ENCODE measurements around the gene PLCG2. TPM values are rescaled to one million over a fixed set of nuclear protein-coding genes. Genes with fewer than 3 reads are reported as not detected.
"Not testable (repeated sequence)": the region's sequence is repeated elsewhere in the genome, so short reads cannot be mapped to it uniquely, and the experiment has no call there.

PLCG2 gene
- total RNA-seq, 2 experiments from 2014 or later = 8.3 to 10.6 TPM

DNA sequence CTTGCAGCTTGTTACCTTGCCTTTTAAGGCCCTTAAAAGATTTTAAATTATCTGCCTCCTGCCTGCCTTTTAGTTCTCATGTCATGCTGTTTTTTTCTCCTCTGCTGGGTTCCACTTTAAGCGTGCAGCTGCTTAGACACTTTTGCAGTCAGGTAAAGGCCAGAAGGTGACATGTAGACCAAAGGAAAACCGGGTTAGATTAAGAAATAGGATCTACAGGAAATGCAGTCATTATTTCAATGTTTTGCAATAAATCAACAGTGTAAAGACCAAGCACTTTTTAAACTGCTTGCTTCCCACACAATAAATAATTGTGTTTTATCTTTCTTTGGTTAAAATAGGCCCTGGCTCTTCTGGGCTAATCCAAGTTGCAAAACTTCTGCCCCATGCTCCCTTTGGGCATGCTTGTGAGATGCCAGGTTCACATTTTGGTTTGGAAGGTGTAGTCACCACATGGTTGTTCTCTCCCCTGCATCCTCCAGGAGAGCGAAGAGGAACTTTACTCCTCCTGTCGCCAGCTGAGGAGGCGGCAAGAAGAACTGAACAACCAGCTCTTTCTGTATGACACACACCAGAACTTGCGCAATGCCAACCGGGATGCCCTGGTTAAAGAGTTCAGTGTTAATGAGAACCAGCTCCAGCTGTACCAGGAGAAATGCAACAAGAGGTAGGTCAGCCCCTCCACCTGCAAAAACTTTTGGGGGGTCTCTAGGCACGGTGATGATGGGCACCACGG lies 177.3 kb downstream of the PLCG2 start:
- H3K4me1 Mint-ChIP-seq (ENCODE audit: low read depth) = no peaks in the 10 kb centered on the region
- POLR2A ChIA-PET = no interaction called here
- intact Hi-C loops (cut with micrococcal nuclease) = no loop called here
- peaks cover 2% of the 10 kb centered on the region for H3K36me3 Mint-ChIP-seq
- no peak overlapping the region for H3K4me3 Mint-ChIP-seq
- H3K27ac Mint-ChIP-seq = no peak overlapping the region
- H3K9me3 Mint-ChIP-seq = peaks cover 4% of the 10 kb centered on the region
- CTCF ChIA-PET = interaction anchor here (0.6 kb wide), 1 partner anchor 83 kb away, joined by 3 read pairs; no protein-coding TSS in a partner anchor
- H3K27me3 Mint-ChIP-seq = no peaks in the 10 kb centered on the region
- no peak for DNase-seq

DNA sequence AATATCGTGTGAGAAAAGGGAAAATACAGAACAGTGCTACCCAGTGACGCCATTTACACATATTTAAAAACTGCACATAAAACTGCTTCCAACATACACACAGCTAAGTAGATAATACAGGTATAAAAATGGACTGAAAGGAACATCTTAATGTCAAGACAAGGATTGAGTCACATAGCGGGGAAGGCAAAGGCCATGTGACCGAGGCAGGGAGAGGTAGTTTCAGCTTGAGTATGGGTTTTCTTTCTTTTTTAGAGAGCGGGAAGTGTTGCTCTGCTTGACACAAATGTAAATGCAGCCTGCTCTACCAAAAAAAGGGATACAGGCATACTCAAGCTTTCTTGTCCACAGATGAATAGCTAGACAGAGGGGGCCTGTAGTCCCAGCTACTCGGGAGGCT lies 185.7 kb downstream of the PLCG2 start:
- H3K4me3 Mint-ChIP-seq = no peak overlapping the region
- H3K27ac Mint-ChIP-seq = no peak overlapping the region
- no peak for DNase-seq
- H3K9me3 Mint-ChIP-seq = no peaks in the 10 kb centered on the region
- POLR2A ChIA-PET = no interaction called here
- peaks cover 2% of the 10 kb centered on the region for H3K27me3 Mint-ChIP-seq
- CTCF ChIA-PET = no interaction called here
- intact Hi-C loops (cut with micrococcal nuclease) = no loop called here
- no peaks in the 10 kb centered on the region for H3K4me1 Mint-ChIP-seq (ENCODE audit: low read depth)
- H3K36me3 Mint-ChIP-seq = no peaks in the 10 kb centered on the region

DNA sequence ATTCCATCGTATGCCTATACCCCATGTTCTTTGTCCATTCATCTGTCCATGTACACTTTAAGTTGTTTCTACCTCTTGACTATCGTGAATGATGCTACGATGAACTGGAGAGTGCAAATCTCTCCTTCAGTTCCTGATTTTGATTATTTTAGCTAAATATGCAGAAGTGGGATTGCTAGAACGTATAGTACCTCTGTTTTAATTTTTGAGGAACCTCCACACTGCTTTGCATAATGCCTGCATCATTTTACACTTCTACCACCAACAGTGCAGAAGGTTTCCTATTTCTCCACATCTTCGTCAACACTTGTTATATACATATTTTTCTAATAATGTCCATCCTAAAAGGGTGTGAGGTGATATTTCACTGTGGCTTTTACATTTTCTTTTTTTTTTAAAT lies 188.3 kb downstream of the PLCG2 start:
- Mint-ChIP-seq H3K9me3 (peaks cover 14% of the 10 kb centered on the region), H3K36me3 (peaks cover 1% of the 10 kb centered on the region), H3K4me3 (no peak overlapping the region), H3K27me3 (peaks cover 2% of the 10 kb centered on the region), H3K27ac (no peak overlapping the region), H3K4me1 (ENCODE audit: low read depth) (no peaks in the 10 kb centered on the region)
- no peak for DNase-seq
- ChIA-PET CTCF (no interaction called here), POLR2A (no interaction called here)
- intact Hi-C loops (cut with micrococcal nuclease) = no loop called here

DNA sequence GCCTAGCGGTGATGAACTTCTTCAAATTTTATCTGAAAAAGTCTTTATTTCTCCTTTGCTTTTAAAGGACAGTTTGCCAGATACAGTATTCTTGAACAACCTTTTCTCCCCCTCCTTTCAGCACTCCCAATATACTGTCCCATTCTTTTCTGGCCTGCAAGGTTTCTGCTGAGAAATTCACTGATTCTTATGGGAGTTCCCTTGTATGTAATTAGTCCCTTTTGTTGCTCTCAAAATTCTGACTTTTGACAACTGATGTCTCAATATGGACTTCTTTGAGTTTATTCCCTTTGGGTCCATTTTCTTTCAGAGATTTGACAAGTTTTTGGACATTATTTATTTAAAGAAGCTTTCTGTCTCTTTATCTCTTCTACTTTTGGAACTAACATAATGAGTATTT lies 192.8 kb downstream of the PLCG2 start:
- Mint-ChIP-seq H3K27ac (no peak overlapping the region), H3K36me3 (peaks cover 7% of the 10 kb centered on the region)

DNA sequence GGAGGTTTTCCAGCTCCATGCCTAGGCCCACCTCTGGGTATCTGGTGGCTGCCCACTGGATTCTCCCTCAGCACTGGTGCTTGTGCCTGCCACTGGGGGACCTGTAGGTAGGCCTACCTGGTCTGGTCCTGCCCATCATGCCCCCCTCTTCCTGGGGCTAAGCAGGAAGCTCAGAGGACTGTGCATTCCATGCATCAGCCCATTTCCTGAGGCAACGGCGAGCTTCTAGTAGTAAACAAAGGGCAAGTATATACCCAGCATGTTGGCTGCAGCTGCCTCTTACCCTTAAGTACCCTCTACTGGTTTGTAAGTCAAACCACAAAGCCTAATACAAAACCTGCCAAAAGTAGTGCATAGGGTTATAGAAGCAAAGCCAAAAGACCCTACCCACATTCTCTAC lies 194.6 kb downstream of the PLCG2 start:
- no peak overlapping the region for H3K4me3 Mint-ChIP-seq
- H3K27ac Mint-ChIP-seq = no peak overlapping the region
- H3K4me1 Mint-ChIP-seq (ENCODE audit: low read depth) = no peaks in the 10 kb centered on the region
- ChIA-PET CTCF (interaction anchor here (0.8 kb wide), 1 partner anchor 256 kb away, joined by 3 read pairs; no protein-coding TSS in a partner anchor), POLR2A (no interaction called here)
- peaks cover 7% of the 10 kb centered on the region for H3K36me3 Mint-ChIP-seq
- intact Hi-C loops (cut with micrococcal nuclease) = no loop called here
- peaks cover 30% of the 10 kb centered on the region for H3K9me3 Mint-ChIP-seq
- DNase-seq = no peak
- H3K27me3 Mint-ChIP-seq = peaks cover 3% of the 10 kb centered on the region

More for the DNA sequence above, 192.8 kb downstream of the PLCG2 start:
- Mint-ChIP-seq H3K4me3 (no peak overlapping the region), H3K27me3 (peaks cover 3% of the 10 kb centered on the region), H3K9me3 (peaks cover 26% of the 10 kb centered on the region), H3K4me1 (ENCODE audit: low read depth) (no peaks in the 10 kb centered on the region)
- POLR2A ChIA-PET = no interaction called here
- CTCF ChIA-PET = interaction anchor here (0.9 kb wide), 1 partner anchor 9 kb away, joined by 4 read pairs; no protein-coding TSS in a partner anchor
- intact Hi-C loops (cut with micrococcal nuclease) = no loop called here
- no peak for DNase-seq

DNA sequence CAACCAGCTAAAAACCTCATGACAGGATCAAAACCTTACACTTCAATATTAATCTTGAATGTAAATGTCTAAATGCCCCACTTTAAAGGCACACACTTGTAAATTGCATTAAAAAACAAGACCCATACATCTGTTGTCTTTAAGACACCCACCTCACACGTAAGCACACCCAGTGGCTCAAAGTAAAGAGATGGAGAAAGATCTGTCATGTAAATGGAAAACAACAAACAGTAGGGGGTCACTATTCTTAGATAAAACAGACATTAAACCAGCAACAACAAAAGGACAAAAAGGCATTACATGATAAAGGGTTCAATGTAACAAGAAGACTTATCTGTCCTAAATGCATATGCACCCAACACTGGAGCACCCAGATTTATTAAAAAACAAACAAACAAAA lies 196.5 kb downstream of the PLCG2 start:
- H3K27me3 Mint-ChIP-seq = peaks cover 3% of the 10 kb centered on the region
- no peaks in the 10 kb centered on the region for H3K4me1 Mint-ChIP-seq (ENCODE audit: low read depth)
- H3K27ac Mint-ChIP-seq = no peak overlapping the region
- H3K9me3 Mint-ChIP-seq = peaks cover 30% of the 10 kb centered on the region
- H3K36me3 Mint-ChIP-seq = peaks cover 7% of the 10 kb centered on the region
- ChIA-PET POLR2A (no interaction called here), CTCF (no interaction called here)
- intact Hi-C loops (cut with micrococcal nuclease) = no loop called here
- H3K4me3 Mint-ChIP-seq = no peak overlapping the region
- DNase-seq = no peak

DNA sequence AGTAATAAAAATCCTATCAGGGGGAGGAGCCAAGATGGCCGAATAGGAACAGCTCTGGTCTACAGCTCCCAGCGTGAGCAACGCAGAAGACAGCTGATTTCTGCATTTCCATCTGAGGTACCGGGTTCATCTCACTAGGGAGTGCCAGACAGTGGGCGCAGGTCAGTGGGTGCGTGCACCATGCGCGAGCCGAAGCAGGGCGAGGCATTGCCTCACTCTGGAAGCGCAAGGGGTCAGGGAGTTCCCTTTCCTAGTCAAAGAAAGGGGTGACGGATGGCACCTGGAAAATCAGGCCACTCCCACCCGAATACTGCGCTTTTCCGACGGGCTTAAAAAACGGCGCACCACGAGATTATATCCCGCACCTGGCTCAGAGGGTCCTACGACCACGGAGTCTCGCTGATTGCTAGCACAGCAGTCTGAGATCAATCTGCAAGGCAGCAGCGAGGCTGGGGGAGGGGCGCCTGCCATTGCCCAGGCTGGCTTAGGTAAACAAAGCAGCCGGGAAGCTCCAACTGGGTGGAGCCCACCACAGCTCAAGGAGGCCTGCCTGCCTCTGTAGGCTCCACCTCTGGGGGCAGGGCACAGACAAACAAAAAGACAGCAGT lies 198.3 kb downstream of the PLCG2 start:
- not testable (repeated sequence) for H3K4me3 Mint-ChIP-seq

DNA sequence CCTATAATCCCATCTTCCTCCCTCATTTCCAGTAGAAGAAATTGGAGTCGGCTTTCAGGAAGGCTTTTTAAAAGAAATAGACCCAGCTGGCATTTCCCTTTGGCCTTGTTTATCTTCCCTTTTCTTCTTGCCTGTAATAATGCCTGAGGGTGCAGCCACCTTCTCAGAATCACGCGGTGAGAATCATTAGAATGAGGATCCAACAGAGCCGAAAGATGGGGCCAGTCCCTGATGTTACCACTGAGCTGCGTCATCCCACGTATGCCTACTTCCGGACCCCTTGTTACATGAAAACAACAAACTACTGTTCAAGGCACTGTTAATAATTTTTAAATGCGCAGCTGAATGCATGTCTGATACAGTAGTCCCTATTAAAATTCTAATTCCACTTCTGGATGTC lies 208.0 kb downstream of the PLCG2 start:
- CTCF ChIA-PET = interaction anchor here (1.2 kb wide), 1 partner anchor 11 kb away, joined by 3 read pairs; no protein-coding TSS in a partner anchor
- no peak for DNase-seq
- Mint-ChIP-seq H3K4me1 (ENCODE audit: low read depth) (no peaks in the 10 kb centered on the region), H3K36me3 (no peaks in the 10 kb centered on the region), H3K4me3 (no peak overlapping the region), H3K27me3 (peaks cover 6% of the 10 kb centered on the region), H3K9me3 (no peaks in the 10 kb centered on the region), H3K27ac (no peak overlapping the region)
- POLR2A ChIA-PET = no interaction called here
- intact Hi-C loops (cut with micrococcal nuclease) = no loop called here

More for the DNA sequence above, 198.3 kb downstream of the PLCG2 start:
- intact Hi-C loops (cut with micrococcal nuclease); H3K27me3 Mint-ChIP-seq; POLR2A ChIA-PET; CTCF ChIA-PET; H3K27ac Mint-ChIP-seq; H3K36me3 Mint-ChIP-seq; DNase-seq; H3K4me1 Mint-ChIP-seq (ENCODE audit: low read depth): not testable (repeated sequence)
- H3K9me3 Mint-ChIP-seq = peaks cover 15% of the 10 kb centered on the region

DNA sequence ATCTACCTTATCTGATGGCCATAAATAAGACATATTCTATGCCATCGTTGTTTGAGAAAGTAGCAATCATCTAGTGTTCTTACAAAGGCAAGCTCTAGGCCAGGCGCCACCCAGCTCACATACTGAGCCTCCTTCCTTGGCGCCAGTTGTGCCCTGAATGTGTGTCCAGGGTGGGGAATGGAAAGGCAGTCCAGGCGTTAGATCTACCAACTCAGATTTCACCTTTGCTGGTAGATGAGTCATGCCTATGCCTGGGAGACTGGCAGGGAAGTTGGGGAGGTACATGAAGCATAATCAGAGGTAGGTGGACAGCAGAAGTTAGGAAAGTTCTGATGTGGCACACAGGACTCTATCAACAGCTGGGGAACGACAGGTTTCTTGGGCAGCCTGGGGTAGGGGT lies 208.6 kb downstream of the PLCG2 start:
- Mint-ChIP-seq H3K4me1 (ENCODE audit: low read depth) (no peaks in the 10 kb centered on the region), H3K4me3 (no peak overlapping the region), H3K36me3 (no peaks in the 10 kb centered on the region), H3K9me3 (no peaks in the 10 kb centered on the region), H3K27me3 (peaks cover 5% of the 10 kb centered on the region), H3K27ac (no peak overlapping the region)
- intact Hi-C loops (cut with micrococcal nuclease) = no loop called here
- DNase-seq = no peak
- POLR2A ChIA-PET = no interaction called here
- CTCF ChIA-PET = interaction anchor here (1.2 kb wide), 1 partner anchor 10 kb away, joined by 3 read pairs; no protein-coding TSS in a partner anchor

DNA sequence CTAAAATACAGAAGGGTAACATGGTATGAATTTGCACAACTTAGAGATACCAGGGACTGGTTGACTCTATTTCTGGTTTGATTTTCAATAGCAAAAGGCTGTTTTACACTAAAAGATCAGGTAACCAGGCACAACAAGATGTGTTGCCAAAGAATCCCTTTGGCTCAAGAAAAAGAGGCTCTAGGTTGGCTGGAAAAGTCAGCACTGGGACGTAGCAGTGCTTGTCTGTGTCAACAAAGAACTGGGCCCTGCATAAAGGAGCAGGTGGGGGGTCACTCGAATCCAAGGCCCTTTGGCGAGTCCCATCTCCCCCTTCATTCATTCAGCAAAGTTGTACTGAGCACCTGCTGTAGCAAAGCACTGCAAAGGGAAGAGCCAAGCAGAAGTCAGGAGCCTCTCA lies 213.8 kb downstream of the PLCG2 start:
- H3K4me1 Mint-ChIP-seq (ENCODE audit: low read depth) = no peaks in the 10 kb centered on the region
- H3K4me3 Mint-ChIP-seq = no peak overlapping the region
- POLR2A ChIA-PET = no interaction called here
- no peaks in the 10 kb centered on the region for H3K9me3 Mint-ChIP-seq
- no peak overlapping the region for H3K27ac Mint-ChIP-seq
- CTCF ChIA-PET = interaction anchor here (1.0 kb wide), 1 partner anchor 33 kb away, joined by 3 read pairs; no protein-coding TSS in a partner anchor
- no peak for DNase-seq
- peaks cover 2% of the 10 kb centered on the region for H3K36me3 Mint-ChIP-seq
- intact Hi-C loops (cut with micrococcal nuclease) = no loop called here
- H3K27me3 Mint-ChIP-seq = no peaks in the 10 kb centered on the region

DNA sequence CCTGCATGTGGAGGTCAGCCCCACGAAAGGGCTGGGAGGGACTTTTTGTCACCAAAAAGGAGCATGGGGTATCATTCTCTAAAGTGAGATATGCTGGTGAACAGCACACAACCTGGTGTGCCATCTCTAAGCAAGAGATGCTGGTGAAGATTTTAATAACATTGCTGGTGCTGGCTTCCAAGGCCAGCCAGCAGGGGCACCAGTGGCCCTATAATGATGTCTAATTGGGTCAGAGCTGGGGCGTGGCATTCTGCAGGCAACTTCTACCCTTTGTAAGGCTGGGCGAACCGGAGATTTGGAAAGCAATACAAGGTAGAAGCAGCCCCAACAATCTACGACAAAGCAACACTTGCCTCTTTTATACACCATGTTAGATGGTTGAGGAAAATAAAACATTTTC lies 215.4 kb downstream of the PLCG2 start:
- CTCF ChIA-PET = no interaction called here
- intact Hi-C loops (cut with micrococcal nuclease) = no loop called here
- POLR2A ChIA-PET = no interaction called here
- no peaks in the 10 kb centered on the region for H3K27me3 Mint-ChIP-seq
- no peak for DNase-seq
- no peak overlapping the region for H3K4me3 Mint-ChIP-seq
- H3K27ac Mint-ChIP-seq = no peak overlapping the region
- no peaks in the 10 kb centered on the region for H3K4me1 Mint-ChIP-seq (ENCODE audit: low read depth)
- H3K9me3 Mint-ChIP-seq = no peaks in the 10 kb centered on the region
- H3K36me3 Mint-ChIP-seq = peaks cover 8% of the 10 kb centered on the region

DNA sequence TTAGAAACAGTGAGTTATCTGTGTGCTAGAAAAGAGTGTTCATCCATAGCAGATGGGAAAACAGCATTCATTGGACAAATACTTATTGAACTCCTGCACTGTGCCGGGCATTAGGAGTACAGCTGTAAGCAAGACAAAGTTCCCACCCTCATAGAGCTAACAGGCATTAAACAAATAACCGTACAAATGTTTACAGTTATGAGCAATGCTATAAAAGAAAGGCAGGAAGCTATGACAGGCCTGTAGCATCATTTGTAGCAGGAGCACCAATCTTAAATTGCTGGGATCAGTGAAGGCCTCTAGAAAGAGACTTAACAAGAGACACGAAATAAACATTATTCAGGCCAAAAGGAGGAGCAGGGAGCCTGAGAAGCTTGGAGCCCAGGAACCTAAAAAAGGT lies 216.6 kb downstream of the PLCG2 start:
- no peaks in the 10 kb centered on the region for H3K4me1 Mint-ChIP-seq (ENCODE audit: low read depth)
- DNase-seq = no peak
- H3K36me3 Mint-ChIP-seq = peaks cover 8% of the 10 kb centered on the region
- POLR2A ChIA-PET = no interaction called here
- no peaks in the 10 kb centered on the region for H3K27me3 Mint-ChIP-seq
- H3K9me3 Mint-ChIP-seq = no peaks in the 10 kb centered on the region
- H3K4me3 Mint-ChIP-seq = no peak overlapping the region
- CTCF ChIA-PET = no interaction called here
- intact Hi-C loops (cut with micrococcal nuclease) = no loop called here
- no peak overlapping the region for H3K27ac Mint-ChIP-seq
